Testis (tissue), 2 donors: ENCODE measurements around the gene PSMF1.

Experiments used
- CTCF ChIP-seq, 3 experiments: fragments of 450-650 bp in 2 of 3; fragments of 200-600 bp in 1 of 3; sonication (generic) in 1 of 3; IDR thresholded peaks; one replicate each; pipeline ENCODE4 v1.5.1; 2016 to 2019; ENCODE audit warnings: antibody characterized with exemption in 3 of 3, mild to moderate bottlenecking in 2 of 3, moderate library complexity in 1 of 3
- POLR2A ChIP-seq: fragments of 450-650 bp; IDR thresholded peaks from one replicate; pipeline ENCODE4 v1.6.1; 2017; ENCODE audit warnings: antibody characterized with exemption, mild to moderate bottlenecking, moderate library complexity

- no peak for TF ChIP-seq CTCF (IDR thresholded peaks at IDR 0.05)
- TF ChIP-seq POLR2A = no peak
Observed at GRCh38 chr20:1199212-1199873, 80.9 kb downstream of the PSMF1 start.
